Measurements from ENCODE around the gene MYLK3. TPM values are rescaled to one million over a fixed set of nuclear protein-coding genes. Genes with fewer than 3 reads are reported as not detected.

MYLK3 gene
- total RNA-seq, 1 experiment from 2014 or later, result 0.80 TPM

- H3K4me1 Mint-ChIP-seq (ENCODE audit: low read depth, unreplicated experiment), result no peaks in the 10 kb centered on the region
- H3K9me3 Mint-ChIP-seq (ENCODE audit: low read depth, unreplicated experiment), result no peaks in the 10 kb centered on the region
- H3K27me3 Mint-ChIP-seq (ENCODE audit: unreplicated experiment), result peaks cover 17% of the 10 kb centered on the region
- TF ChIP-seq CTCF (IDR thresholded peaks at IDR 0.05; ENCODE audit: unreplicated experiment), result no peak
- DNase-seq, result no peak
- CTCF ChIA-PET, result no interaction called here
- no TSS peak for BruUV-seq (replicated peaks)
- H3K27ac Mint-ChIP-seq (ENCODE audit: unreplicated experiment), result no peak overlapping the region
- no peak overlapping the region for H3K4me3 Mint-ChIP-seq (ENCODE audit: low read depth, unreplicated experiment)
- intact Hi-C loops (cut with micrococcal nuclease; ENCODE audit: unreplicated experiment), result no loop called here
- no peaks in the 10 kb centered on the region for H3K36me3 Mint-ChIP-seq (ENCODE audit: insufficient read depth, unreplicated experiment)
Observed at GRCh38 chr16:46765050-46765449, 16.9 kb upstream of the MYLK3 start.

DNA sequence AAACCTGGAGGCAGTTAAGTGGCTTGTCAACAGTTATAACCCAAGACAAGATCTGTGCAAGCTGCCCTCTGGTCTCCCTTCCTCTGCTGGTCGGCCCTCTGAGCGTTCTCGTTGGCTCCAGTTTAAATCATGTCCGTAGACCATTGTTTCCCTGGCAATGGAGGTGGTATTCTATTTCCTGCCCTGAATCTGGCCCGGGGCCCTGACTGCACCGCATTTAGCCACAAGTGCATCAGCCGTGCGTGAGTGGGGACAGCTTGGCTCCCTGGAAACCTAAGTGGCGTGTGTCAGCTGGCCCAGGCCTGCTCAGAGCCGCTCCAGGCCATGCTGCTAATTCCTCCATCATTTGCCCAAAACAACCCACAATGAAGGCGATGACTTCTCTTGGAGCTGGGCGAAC, 15.0 kb upstream of the MYLK3 start:
- no TSS peak for BruUV-seq (replicated peaks)
- intact Hi-C loops (cut with micrococcal nuclease; ENCODE audit: unreplicated experiment), result no loop called here

DNA sequence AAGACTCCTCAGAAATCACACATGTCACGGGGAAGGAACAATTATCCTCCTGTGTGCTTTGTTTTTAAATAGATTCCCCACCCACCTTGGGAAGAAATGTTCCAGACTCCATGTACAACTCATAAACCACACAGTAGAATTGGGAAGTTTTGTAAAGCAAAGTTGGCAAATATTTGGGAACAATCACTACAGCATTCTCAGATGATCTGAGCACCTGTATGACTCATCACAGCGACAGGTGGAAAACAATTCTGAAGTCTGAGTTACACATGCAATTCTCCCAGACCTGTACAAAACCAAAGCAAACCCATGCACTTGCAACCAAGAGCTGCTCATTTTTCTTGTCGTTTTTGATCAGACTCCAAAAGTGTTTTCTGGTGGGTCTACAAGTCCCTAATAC, 14.4 kb upstream of the MYLK3 start:
- peaks cover under 1% of the 10 kb centered on the region for H3K4me1 Mint-ChIP-seq (ENCODE audit: low read depth, unreplicated experiment)
- intact Hi-C loops (cut with micrococcal nuclease; ENCODE audit: unreplicated experiment), result no loop called here
- no peaks in the 10 kb centered on the region for H3K36me3 Mint-ChIP-seq (ENCODE audit: insufficient read depth, unreplicated experiment)
- no peaks in the 10 kb centered on the region for H3K9me3 Mint-ChIP-seq (ENCODE audit: low read depth, unreplicated experiment)
- no peak for TF ChIP-seq CTCF (IDR thresholded peaks at IDR 0.05; ENCODE audit: unreplicated experiment)
- DNase-seq, result no peak
- CTCF ChIA-PET, result no interaction called here
- no peak overlapping the region for H3K27ac Mint-ChIP-seq (ENCODE audit: unreplicated experiment)
- H3K4me3 Mint-ChIP-seq (ENCODE audit: low read depth, unreplicated experiment), result no peak overlapping the region
- no TSS peak for BruUV-seq (replicated peaks)
- peaks cover 41% of the 10 kb centered on the region for H3K27me3 Mint-ChIP-seq (ENCODE audit: unreplicated experiment)

More for the DNA sequence above, 15.0 kb upstream of the MYLK3 start:
- no peak for DNase-seq
- no peak for TF ChIP-seq CTCF (IDR thresholded peaks at IDR 0.05; ENCODE audit: unreplicated experiment)
- H3K4me3 Mint-ChIP-seq (ENCODE audit: low read depth, unreplicated experiment), result no peak overlapping the region
- peaks cover 35% of the 10 kb centered on the region for H3K27me3 Mint-ChIP-seq (ENCODE audit: unreplicated experiment)
- no peak overlapping the region for H3K27ac Mint-ChIP-seq (ENCODE audit: unreplicated experiment)
- no peaks in the 10 kb centered on the region for H3K9me3 Mint-ChIP-seq (ENCODE audit: low read depth, unreplicated experiment)
- no peaks in the 10 kb centered on the region for H3K36me3 Mint-ChIP-seq (ENCODE audit: insufficient read depth, unreplicated experiment)
- CTCF ChIA-PET, result no interaction called here
- no peaks in the 10 kb centered on the region for H3K4me1 Mint-ChIP-seq (ENCODE audit: low read depth, unreplicated experiment)

GRCh38 chr16:46759309-46759708, 11.2 kb upstream of the MYLK3 start:
- DNase-seq, result no peak
- intact Hi-C loops (cut with micrococcal nuclease; ENCODE audit: unreplicated experiment), result no loop called here
- Mint-ChIP-seq H3K4me1 (ENCODE audit: low read depth, unreplicated experiment) (peaks cover 8% of the 10 kb centered on the region), H3K4me3 (ENCODE audit: low read depth, unreplicated experiment) (no peak overlapping the region), H3K9me3 (ENCODE audit: low read depth, unreplicated experiment) (no peaks in the 10 kb centered on the region), H3K27me3 (ENCODE audit: unreplicated experiment) (peaks cover 61% of the 10 kb centered on the region), H3K36me3 (ENCODE audit: insufficient read depth, unreplicated experiment) (no peaks in the 10 kb centered on the region), H3K27ac (ENCODE audit: unreplicated experiment) (no peak overlapping the region)
- no peak for TF ChIP-seq CTCF (IDR thresholded peaks at IDR 0.05; ENCODE audit: unreplicated experiment)
- no TSS peak for BruUV-seq (replicated peaks)
- CTCF ChIA-PET, result no interaction called here
